ENCODE measurements around the gene MORF4L1.
A peak's percentile ranks its signal among the peaks of the same experiment; 100 is the strongest.

MORF4L1 gene

GRCh38 chr15:78859971-78860719 lies 12.5 kb upstream of the MORF4L1 start:
- TF ChIP-seq TAF1 (IDR thresholded peaks at IDR 0.05; ENCODE audit: borderline replicate concordance, insufficient read depth, low read length), result no peak
- TF ChIP-seq POLR2AphosphoS5 (IDR thresholded peaks at IDR 0.05; ENCODE audit: low read depth, low read length), result no peak
- TF ChIP-seq FOXP2 (optimal IDR thresholded peaks at IDR 0.05; ENCODE audit: borderline replicate concordance, extremely low read depth, extremely low read length, insufficient read depth), result no peak
- TF ChIP-seq SIN3A (IDR thresholded peaks at IDR 0.05; ENCODE audit: borderline replicate concordance, insufficient read depth, low read length), result no peak
- TF ChIP-seq REST (IDR thresholded peaks at IDR 0.05; ENCODE audit: insufficient read depth in 1 of 2, low read depth in 2 of 2, low read length in 2 of 2), result no peak

- no peak for TF ChIP-seq TAF1 (IDR thresholded peaks at IDR 0.05; ENCODE audit: borderline replicate concordance, insufficient read depth, low read length)
- TF ChIP-seq POLR2AphosphoS5 (IDR thresholded peaks at IDR 0.05; ENCODE audit: low read depth, low read length), result no peak
- no peak for TF ChIP-seq SIN3A (IDR thresholded peaks at IDR 0.05; ENCODE audit: borderline replicate concordance, insufficient read depth, low read length)
- no peak for TF ChIP-seq FOXP2 (optimal IDR thresholded peaks at IDR 0.05; ENCODE audit: borderline replicate concordance, extremely low read depth, extremely low read length, insufficient read depth)
- TF ChIP-seq REST (IDR thresholded peaks at IDR 0.05; ENCODE audit: insufficient read depth in 1 of 2, low read depth in 2 of 2, low read length in 2 of 2), result no peak
These were observed 5.9 kb upstream of the MORF4L1 start for GRCh38 chr15:78866803-78867202.

- TF ChIP-seq FOXP2 (optimal IDR thresholded peaks at IDR 0.05; ENCODE audit: borderline replicate concordance, extremely low read depth, extremely low read length, insufficient read depth) (no peak), TAF1 (IDR thresholded peaks at IDR 0.05; ENCODE audit: borderline replicate concordance, insufficient read depth, low read length) (no peak), SIN3A (IDR thresholded peaks at IDR 0.05; ENCODE audit: borderline replicate concordance, insufficient read depth, low read length) (no peak), REST (IDR thresholded peaks at IDR 0.05; ENCODE audit: insufficient read depth in 1 of 2, low read depth in 2 of 2, low read length in 2 of 2) (no peak), POLR2AphosphoS5 (IDR thresholded peaks at IDR 0.05; ENCODE audit: low read depth, low read length) (no peak)
These were observed 4.3 kb upstream of the MORF4L1 start for GRCh38 chr15:78868366-78868765.

- TF ChIP-seq REST (IDR thresholded peaks at IDR 0.05; ENCODE audit: insufficient read depth in 1 of 2, low read depth in 2 of 2, low read length in 2 of 2) (peak in 1 of 2 experiments; percentile 10; a peak in 1 of 4 replicates), SIN3A (IDR thresholded peaks at IDR 0.05; ENCODE audit: borderline replicate concordance, insufficient read depth, low read length) (peak; percentile 51; the same call in 1 of the 2 replicates), POLR2AphosphoS5 (IDR thresholded peaks at IDR 0.05; ENCODE audit: low read depth, low read length) (no peak), FOXP2 (optimal IDR thresholded peaks at IDR 0.05; ENCODE audit: borderline replicate concordance, extremely low read depth, extremely low read length, insufficient read depth) (peak; percentile 83), TAF1 (IDR thresholded peaks at IDR 0.05; ENCODE audit: borderline replicate concordance, insufficient read depth, low read length) (peak; percentile 95)
These were observed 492 bp downstream of the MORF4L1 start for GRCh38 chr15:78872972-78873792.

All from PFSK-1 (cell line).